ENCODE data around the gene NPR3. TPM values are rescaled to one million over a fixed set of nuclear protein-coding genes. Genes with fewer than 3 reads are reported as not detected.

The NPR3 gene
- total RNA-seq, 1 experiment from 2014 or later: 2.2 TPM

DNA sequence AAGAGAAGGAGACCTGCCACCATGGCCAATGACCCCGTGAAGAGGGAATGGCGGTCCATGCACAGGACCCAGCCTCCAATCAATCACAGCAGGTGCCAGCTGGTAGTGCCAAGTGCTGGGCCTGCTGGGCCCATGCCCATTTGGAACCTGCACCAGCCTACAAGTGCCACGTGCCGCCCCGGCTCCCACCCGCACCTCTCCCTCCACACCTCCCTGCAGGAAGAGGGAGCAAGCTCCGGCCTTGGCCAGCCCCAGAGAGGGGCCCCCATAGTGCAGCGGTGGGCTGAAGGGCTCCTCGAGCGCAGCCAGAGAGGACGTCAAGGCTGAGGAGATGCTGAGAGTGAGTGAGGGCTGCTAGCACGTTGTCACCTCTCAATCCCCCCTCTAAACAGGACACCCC lies 37.8 kb upstream of the NPR3 start:
- peaks cover 12% of the 10 kb centered on the region; the same call in 1 of the 2 replicates for H3K9me3 ChIP-seq (ENCODE audit: insufficient read depth, low read depth)
- TF ChIP-seq, protein P1, sequence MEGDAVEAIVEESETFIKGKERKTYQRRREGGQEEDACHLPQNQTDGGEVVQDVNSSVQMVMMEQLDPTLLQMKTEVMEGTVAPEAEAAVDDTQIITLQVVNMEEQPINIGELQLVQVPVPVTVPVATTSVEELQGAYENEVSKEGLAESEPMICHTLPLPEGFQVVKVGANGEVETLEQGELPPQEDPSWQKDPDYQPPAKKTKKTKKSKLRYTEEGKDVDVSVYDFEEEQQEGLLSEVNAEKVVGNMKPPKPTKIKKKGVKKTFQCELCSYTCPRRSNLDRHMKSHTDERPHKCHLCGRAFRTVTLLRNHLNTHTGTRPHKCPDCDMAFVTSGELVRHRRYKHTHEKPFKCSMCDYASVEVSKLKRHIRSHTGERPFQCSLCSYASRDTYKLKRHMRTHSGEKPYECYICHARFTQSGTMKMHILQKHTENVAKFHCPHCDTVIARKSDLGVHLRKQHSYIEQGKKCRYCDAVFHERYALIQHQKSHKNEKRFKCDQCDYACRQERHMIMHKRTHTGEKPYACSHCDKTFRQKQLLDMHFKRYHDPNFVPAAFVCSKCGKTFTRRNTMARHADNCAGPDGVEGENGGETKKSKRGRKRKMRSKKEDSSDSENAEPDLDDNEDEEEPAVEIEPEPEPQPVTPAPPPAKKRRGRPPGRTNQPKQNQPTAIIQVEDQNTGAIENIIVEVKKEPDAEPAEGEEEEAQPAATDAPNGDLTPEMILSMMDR (conservative IDR thresholded peaks at IDR 0.05): no peak
- no peak for TF ChIP-seq EZH2 (IDR thresholded peaks at IDR 0.05; ENCODE audit: low read depth)
- no peaks in the 10 kb centered on the region for H3K79me2 ChIP-seq (ENCODE audit: low read depth)
- POLR2A ChIA-PET (ENCODE audit: unreplicated experiment): no interaction called here
- no peak overlapping the region for H3K27ac ChIP-seq
- no peaks in the 10 kb centered on the region for H4K20me1 ChIP-seq (ENCODE audit: insufficient read depth)
- no peaks in the 10 kb centered on the region for H3K9me2 ChIP-seq (ENCODE audit: insufficient read depth)
- DNase-seq: no peak
- BruUV-seq (replicated peaks): no TSS peak
- H3K4me2 ChIP-seq: no peak overlapping the region
- no peak overlapping the region for H2AFZ ChIP-seq
- H3K27me3 ChIP-seq (ENCODE audit: insufficient read depth, low read depth): peaks cover 28% of the 10 kb centered on the region; the same call in 1 of the 2 replicates
- CTCF ChIA-PET: no interaction called here
- no peaks in the 10 kb centered on the region for H3K36me3 ChIP-seq (ENCODE audit: low read depth)
- H3K4me1 ChIP-seq (replicated peaks; ENCODE audit: insufficient read depth): no peaks in the 10 kb centered on the region; the same call in 1 of the 2 replicates
- no peak overlapping the region for H3K4me3 ChIP-seq
- intact Hi-C loops (cut with micrococcal nuclease; ENCODE audit: unreplicated experiment): no loop called here
- H3F3A ChIP-seq (ENCODE audit: insufficient read depth, low read depth): no peaks in the 10 kb centered on the region

DNA sequence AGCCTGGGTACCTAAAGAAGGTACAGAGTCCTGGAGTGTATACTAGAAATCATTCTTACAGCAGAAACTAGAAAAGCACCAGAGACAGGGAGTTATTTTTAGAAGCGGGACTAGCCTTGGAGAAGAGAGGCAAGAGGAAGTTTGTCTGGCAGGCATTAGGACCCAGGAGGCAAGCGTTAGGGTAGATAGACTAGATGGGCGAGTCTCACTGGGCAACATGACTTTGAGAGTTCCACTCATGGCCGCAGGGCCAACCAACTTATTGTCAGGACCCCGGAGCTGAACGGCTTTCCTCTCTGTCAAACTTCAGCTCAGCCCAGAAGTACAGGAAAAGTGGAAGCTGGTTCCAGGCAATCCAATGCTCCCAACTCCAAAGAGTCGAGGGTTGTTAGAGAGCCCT lies 34.1 kb upstream of the NPR3 start:
- H3K27ac ChIP-seq: no peak overlapping the region
- no peak overlapping the region for H2AFZ ChIP-seq
- no peaks in the 10 kb centered on the region for H4K20me1 ChIP-seq (ENCODE audit: insufficient read depth)
- ChIA-PET CTCF (no interaction called here), POLR2A (ENCODE audit: unreplicated experiment) (no interaction called here)
- H3K79me2 ChIP-seq (ENCODE audit: low read depth): no peaks in the 10 kb centered on the region
- no peak overlapping the region for H3K4me2 ChIP-seq
- H3K9me3 ChIP-seq (ENCODE audit: insufficient read depth, low read depth): 0 out of 2 replicates have a peak, but pooled peaks cover 3% of the 10 kb centered on the region
- no peak overlapping the region for H3K4me3 ChIP-seq
- no peak for TF ChIP-seq EZH2 (IDR thresholded peaks at IDR 0.05; ENCODE audit: low read depth)
- TF ChIP-seq, protein P1 (conservative IDR thresholded peaks at IDR 0.05): no peak
- no peaks in the 10 kb centered on the region for H3K9me2 ChIP-seq (ENCODE audit: insufficient read depth)
- no peaks in the 10 kb centered on the region for H3K36me3 ChIP-seq (ENCODE audit: low read depth)
- DNase-seq: no peak
- H3K27me3 ChIP-seq (ENCODE audit: insufficient read depth, low read depth): no peaks in the 10 kb centered on the region
- intact Hi-C loops (cut with micrococcal nuclease; ENCODE audit: unreplicated experiment): no loop called here
- no TSS peak for BruUV-seq (replicated peaks)
- H3K4me1 ChIP-seq (replicated peaks; ENCODE audit: insufficient read depth): no peaks in the 10 kb centered on the region; the same call in 1 of the 2 replicates
- no peaks in the 10 kb centered on the region for H3F3A ChIP-seq (ENCODE audit: insufficient read depth, low read depth)

DNA sequence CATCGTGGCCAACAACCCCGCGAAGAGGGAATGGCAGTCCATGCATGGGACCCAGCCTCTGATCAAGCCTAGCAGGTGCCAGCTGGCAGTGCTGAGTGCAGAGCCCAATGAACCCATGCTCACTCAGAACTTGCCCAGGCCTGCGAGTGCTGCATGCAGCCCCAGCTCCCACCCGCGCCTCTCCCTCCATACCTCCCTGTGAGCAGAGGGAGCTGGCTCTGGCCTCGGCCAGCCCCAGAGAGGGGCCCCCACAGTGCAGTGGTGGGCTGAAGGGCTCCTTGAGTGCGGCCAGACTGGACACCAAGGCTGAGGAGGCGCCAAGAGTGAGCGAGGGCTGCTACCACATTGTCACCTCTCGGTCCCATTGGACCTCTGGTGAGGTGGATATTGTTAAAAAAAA lies 32.6 kb upstream of the NPR3 start:
- intact Hi-C loops (cut with micrococcal nuclease; ENCODE audit: unreplicated experiment): no loop called here
- no peaks in the 10 kb centered on the region for H3K9me2 ChIP-seq (ENCODE audit: insufficient read depth)
- no peaks in the 10 kb centered on the region for H3F3A ChIP-seq (ENCODE audit: insufficient read depth, low read depth)
- DNase-seq: no peak
- CTCF ChIA-PET: no interaction called here
- POLR2A ChIA-PET (ENCODE audit: unreplicated experiment): no interaction called here
- no peaks in the 10 kb centered on the region for H3K79me2 ChIP-seq (ENCODE audit: low read depth)
- no peak overlapping the region for H2AFZ ChIP-seq
- no peaks in the 10 kb centered on the region for H3K9me3 ChIP-seq (ENCODE audit: insufficient read depth, low read depth)
- H3K27me3 ChIP-seq (ENCODE audit: insufficient read depth, low read depth): no peaks in the 10 kb centered on the region
- no TSS peak for BruUV-seq (replicated peaks)
- no peaks in the 10 kb centered on the region for H4K20me1 ChIP-seq (ENCODE audit: insufficient read depth)
- TF ChIP-seq, protein P1 (conservative IDR thresholded peaks at IDR 0.05): no peak
- no peak for TF ChIP-seq EZH2 (IDR thresholded peaks at IDR 0.05; ENCODE audit: low read depth)
- no peak overlapping the region for H3K4me2 ChIP-seq
- no peaks in the 10 kb centered on the region; the same call in 1 of the 2 replicates for H3K4me1 ChIP-seq (replicated peaks; ENCODE audit: insufficient read depth)
- H3K36me3 ChIP-seq (ENCODE audit: low read depth): no peaks in the 10 kb centered on the region
- H3K4me3 ChIP-seq: no peak overlapping the region
- no peak overlapping the region for H3K27ac ChIP-seq
